ENCODE measurements around the gene ZNF503.

Gene ZNF503

DNA sequence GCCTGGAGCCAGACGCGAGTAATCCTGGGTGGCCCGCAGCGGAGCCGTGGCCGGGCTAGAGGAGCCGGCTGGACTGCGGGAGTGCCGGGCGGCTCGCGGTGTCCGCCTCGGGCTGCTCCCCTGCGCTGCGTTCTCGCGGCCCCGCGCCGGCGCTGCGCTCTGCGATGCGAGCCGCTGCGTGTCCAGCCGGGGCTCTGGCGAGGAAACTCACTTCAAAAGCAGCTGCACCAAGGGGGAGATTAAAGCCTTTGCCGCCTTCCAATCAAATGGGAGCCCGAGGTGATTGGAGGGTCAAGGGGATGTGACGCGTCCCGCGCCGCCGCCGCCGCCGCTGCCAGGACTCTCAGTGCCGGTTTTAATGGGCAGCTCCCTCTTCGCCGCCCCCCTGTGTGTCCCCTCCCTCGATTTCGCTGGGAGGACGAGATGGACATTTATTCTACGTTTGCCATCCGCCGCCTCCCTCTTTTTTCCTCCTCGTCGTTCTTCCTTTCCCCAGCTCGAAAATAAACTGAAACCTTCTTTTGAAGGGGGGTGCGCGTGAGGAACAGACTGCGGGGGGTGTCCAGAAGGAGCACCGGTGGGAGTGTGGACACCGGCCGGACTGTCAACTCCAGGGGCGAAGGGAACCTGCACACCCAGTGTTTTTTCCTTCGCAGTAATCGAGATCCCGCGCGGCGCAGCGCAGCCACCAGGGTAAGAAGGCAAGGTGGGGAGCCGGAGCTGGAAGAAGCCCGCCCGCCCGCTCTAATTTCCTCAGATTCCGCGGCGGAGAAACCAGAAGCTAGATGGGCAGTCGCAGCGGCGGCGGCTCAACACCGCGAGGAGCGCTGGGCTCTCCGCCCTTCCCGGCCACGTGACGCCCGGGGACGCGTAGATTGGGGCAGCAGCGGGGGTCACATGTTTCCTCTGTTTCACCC lies at the start of gene ZNF503:
ZNF503 (minus strand) TSS at position 196 of the 917 bp plus-strand sequence. CDS start 345 bp downstream, outside the sequence.
- peak; percentile 10 for DNase-seq

DNA sequence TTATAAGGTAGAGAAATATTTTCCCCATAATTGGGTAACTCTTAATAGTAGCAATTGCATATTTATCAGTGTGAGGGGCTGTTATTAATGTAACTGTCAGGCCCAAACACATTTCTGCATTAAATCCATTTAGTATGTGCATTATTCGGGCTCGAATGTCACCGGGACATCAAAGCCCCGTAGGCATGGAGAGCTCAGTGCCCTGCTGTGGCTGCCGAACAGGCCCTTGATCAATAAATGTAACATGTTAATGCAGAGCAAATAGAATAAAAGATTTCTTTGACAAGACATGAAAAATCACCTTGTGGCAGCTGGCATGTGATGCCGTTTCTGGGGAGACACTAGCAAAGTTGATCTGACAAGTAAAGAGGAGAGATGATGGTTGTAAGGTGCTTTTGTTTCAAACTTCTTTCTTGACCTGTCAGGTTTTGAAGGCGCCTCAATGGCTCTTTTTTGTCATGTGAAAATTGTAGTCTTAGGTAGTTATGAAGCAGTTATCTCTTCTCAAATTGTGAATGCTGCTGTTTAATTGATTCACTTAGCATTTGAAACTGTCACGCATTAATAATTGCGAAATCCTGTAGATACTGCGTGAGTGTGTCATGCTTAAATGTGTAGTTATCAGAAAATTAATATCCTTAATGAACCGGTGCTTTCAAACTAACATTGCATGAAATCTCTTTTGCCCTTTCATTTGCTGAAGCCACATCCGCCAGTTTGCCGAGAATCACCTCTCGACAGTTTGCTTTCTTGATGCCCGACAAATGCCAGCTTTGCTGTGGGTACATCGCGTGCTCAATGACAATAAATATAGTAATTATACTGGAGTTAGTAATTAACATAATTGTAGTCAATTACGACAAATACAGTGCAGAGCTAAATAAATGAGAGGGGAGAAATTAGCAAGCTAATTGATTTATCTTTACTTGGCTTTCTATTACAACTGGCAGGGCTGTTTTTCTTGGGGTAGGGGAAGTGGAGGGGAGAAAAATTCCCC lies 49.4 kb upstream of the ZNF503 start:
- DNase-seq, result no peak

GRCh38 chr10:75450075-75450445 lies 48.5 kb upstream of the ZNF503 start:
- no peak for DNase-seq

GRCh38 chr10:75449382-75450074 lies 48.0 kb upstream of the ZNF503 start:
- no peak for DNase-seq

- no peak for DNase-seq
Observed at GRCh38 chr10:75448166-75448565, 46.6 kb upstream of the ZNF503 start.

- no peak for DNase-seq
Observed at GRCh38 chr10:75446508-75446907, 44.9 kb upstream of the ZNF503 start.

GRCh38 chr10:75444781-75445386 lies 43.3 kb upstream of the ZNF503 start:
- DNase-seq, result no peak

- DNase-seq, result no peak
Observed at GRCh38 chr10:75443362-75443761, 41.8 kb upstream of the ZNF503 start.

GRCh38 chr10:75441682-75442081 lies 40.1 kb upstream of the ZNF503 start:
- DNase-seq, result no peak

- no peak for DNase-seq
Observed at GRCh38 chr10:75441196-75441595, 39.6 kb upstream of the ZNF503 start.

GRCh38 chr10:75440271-75440793 lies 38.8 kb upstream of the ZNF503 start:
- no peak for DNase-seq

DNA sequence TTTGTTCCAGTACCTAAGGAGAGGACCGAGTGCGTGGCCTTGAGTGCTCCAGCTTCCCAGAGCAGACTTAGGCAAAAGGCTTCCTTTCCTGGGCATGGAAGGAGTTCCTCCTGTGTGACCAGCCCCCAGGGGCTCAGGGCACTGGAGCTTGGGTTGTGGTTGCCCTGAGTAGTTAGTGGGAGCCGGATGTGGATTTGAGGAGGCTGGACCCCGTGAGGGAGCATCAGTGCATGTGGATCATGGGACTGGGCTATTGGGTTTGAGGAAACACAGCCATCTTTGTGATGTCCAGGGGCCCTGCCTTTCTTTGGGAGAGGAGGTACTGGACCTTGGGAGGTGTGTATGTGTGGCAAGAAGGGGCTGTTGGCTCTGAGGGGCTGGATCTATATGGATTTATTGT lies 38.2 kb upstream of the ZNF503 start:
- DNase-seq, result no peak

DNA sequence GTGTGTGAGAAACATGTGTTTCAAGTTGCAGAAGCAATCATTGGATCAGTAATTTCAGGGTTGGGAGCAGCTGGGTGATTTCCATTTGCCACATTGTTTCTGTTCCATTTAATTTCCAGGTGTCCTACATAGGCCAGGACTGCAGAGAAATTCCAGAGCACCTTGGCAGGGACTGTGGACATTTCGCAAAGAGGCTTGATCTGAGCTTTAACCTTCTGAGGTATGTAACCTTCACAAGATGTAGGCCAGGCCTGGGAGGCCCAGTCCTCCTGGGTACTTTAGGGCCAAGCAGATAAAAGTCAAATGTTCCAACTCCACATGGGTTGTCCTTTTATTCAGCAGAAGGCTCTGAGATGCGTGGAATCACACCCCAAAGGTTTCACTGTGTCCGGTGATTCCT lies 36.7 kb upstream of the ZNF503 start:
- DNase-seq, result no peak

DNA sequence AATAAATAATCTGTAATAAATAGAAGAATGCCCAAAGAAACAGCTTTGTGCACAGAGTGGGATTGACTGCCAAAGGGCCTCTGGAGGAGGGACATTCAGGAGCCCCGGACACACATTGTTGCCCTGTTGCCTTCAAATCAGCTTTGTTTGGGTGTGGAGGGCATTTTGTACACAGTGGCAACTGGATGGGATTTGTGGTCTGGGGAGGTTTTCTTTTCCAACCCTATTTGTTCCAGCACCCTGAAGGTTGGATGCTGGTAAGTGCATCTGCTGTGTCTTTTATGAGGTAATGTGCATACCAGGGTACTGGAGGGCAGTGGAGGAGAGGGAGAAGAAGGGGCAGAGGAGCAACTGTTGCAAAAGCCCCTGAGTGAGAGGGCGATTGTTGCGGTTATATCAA lies 36.1 kb upstream of the ZNF503 start:
- no peak for DNase-seq

DNA sequence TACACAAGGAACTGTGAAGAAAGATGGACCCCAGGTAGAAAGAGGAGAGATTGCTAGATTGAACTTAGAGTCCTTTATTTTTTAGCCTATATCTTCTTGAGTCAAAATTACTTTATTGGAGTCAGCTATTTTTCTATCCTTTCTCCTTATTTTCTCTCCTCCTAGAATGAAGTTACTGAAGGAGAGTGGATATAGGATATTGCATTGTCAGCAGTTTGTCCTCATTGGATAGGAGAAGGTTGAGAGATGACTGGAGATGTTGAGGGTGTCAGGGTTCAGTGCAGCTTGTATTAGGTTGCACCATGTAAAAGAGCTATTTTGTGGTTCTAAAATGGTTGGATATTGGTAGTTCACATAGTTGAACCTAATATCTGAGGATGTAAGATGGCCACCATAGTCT lies 35.3 kb upstream of the ZNF503 start:
- DNase-seq, result no peak

DNA sequence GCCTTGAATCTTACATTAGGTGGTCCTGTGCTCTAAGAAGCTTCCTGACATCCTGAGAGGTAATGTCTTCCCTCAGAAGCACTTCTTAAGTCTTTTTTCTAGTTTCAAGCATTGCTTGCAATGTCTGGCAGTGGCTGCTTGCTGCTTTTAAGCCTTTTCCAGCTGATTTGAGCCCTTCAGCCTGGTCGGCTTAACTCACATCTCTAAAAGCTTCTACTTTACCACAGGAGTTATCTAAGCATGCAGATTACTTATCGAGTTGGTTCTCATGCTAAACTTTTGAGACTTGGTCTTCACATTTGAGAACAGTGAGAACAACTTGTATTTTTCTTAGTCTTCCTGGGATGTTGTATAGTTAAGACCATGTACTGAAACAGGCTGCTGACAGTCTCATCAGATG lies 33.7 kb upstream of the ZNF503 start:
- no peak for DNase-seq

GRCh38 chr10:75434291-75434690 lies 32.7 kb upstream of the ZNF503 start:
- DNase-seq, result no peak

DNA sequence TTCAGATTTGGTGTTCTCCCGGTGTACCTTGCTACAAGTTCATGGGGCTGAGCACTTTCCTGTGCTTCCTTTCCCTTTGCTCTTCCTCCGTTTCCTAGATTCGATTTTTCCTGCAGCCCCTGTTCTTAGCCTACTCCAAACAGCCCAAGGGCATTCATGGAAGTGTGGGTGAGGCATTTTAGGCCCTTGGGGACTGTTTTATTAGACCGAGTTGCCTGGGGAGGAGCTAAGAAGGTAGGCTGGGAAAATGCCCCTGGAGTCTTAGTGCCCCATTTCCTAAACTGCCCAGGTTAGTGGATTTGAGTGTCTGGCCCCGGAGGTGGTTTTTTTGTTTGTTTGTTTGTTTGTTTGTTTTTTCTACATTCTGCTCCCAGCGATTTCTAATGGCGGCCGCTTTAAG lies 31.7 kb upstream of the ZNF503 start:
- DNase-seq, result no peak

DNA sequence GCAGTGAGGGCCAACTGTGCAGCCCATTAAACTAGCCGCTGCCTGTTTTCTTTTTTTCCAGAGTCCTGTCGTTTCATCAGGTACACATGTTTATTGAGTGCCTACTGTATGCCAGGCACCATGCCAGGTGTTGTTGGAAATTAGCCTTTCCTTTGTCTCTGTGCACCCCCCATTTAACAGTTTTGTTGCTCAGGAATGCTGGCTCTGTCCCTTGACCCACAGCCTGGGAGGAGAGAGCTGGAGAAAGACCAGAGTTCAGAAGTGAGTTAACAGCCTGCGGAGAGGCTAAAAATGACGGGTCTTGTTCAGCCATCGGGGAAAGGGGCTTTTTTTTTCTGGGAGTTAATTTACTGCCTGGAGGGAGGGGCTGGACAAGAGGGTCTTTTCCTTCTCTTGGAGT lies 31.2 kb upstream of the ZNF503 start:
- no peak for DNase-seq

- no peak for DNase-seq
Observed at GRCh38 chr10:75432176-75432575, 30.6 kb upstream of the ZNF503 start.

- DNase-seq, result no peak
Observed at GRCh38 chr10:75431180-75432111, 29.9 kb upstream of the ZNF503 start, which contains the start of gene LRMDA. TSS of gene LRMDA (plus strand) at chr10:75431624.
